Brain microvascular endothelial cell (primary cell): Measurements from ENCODE around the gene CPEB3.

ENCODE experiments used
- DNase-seq: peaks from one replicate; pipeline ENCODE4 v3.0.0-alpha.2; 2020
- H3K27ac ChIP-seq: fragments of 250-450 bp; sonication (Bioruptor Pico); 2 replicates; pipeline ENCODE4 v1.5.1; 2020; ENCODE audit warnings: mild to moderate bottlenecking, moderate library complexity
- H3K27me3 ChIP-seq: fragments of 250-450 bp; sonication (Bioruptor Pico); replicated peaks from 2 replicates; pipeline ENCODE4 v1.5.1; 2020; ENCODE audit warnings: mild to moderate bottlenecking
- H3K36me3 ChIP-seq: fragments of 250-450 bp; sonication (Bioruptor Pico); replicated peaks from 2 replicates; pipeline ENCODE4 v1.5.1; 2020; ENCODE audit warnings: mild to moderate bottlenecking
- H3K4me3 ChIP-seq: 2 replicates; pipeline ENCODE4 v1.5.1; 2011; ENCODE audit warnings: low read depth, mild to moderate bottlenecking, control low read depth, low read length, moderate library complexity
- in situ Hi-C: cut with HindIII; loops from 2 replicates; pipeline ENCODE4 v1.10.0; 2017; ENCODE audit warnings: low sequenced_read_pairs, low pct_ligation_motif_present
- TF ChIP-seq, protein P1 (sequence below): IDR thresholded peaks from 2 replicates; pipeline ENCODE4 v1.5.1; 2011; ENCODE audit warnings: low read depth, mild to moderate bottlenecking, moderate library complexity, low read length, control low read depth, inconsistent platforms; ENCODE audit errors: missing control alignments

CPEB3 gene

GRCh38 chr10:92278996-92279696 is 11.7 kb downstream of the CPEB3 start:
- TF ChIP-seq, protein P1, sequence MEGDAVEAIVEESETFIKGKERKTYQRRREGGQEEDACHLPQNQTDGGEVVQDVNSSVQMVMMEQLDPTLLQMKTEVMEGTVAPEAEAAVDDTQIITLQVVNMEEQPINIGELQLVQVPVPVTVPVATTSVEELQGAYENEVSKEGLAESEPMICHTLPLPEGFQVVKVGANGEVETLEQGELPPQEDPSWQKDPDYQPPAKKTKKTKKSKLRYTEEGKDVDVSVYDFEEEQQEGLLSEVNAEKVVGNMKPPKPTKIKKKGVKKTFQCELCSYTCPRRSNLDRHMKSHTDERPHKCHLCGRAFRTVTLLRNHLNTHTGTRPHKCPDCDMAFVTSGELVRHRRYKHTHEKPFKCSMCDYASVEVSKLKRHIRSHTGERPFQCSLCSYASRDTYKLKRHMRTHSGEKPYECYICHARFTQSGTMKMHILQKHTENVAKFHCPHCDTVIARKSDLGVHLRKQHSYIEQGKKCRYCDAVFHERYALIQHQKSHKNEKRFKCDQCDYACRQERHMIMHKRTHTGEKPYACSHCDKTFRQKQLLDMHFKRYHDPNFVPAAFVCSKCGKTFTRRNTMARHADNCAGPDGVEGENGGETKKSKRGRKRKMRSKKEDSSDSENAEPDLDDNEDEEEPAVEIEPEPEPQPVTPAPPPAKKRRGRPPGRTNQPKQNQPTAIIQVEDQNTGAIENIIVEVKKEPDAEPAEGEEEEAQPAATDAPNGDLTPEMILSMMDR: no peak
- in situ Hi-C loops: no loop called here
- H3K27ac ChIP-seq: no peak overlapping the region

GRCh38 chr10:92274071-92274470 is 16.8 kb downstream of the CPEB3 start:
- no peak for DNase-seq
- no peaks in the 10 kb centered on the region for H3K27me3 ChIP-seq
- in situ Hi-C loops: no loop called here
- TF ChIP-seq, protein P1: no peak
- H3K27ac ChIP-seq: no peak overlapping the region
- no peak overlapping the region for H3K4me3 ChIP-seq
- no peaks in the 10 kb centered on the region for H3K36me3 ChIP-seq

More at GRCh38 chr10:92278996-92279696, 11.7 kb downstream of the CPEB3 start:
- Histone ChIP-seq H3K4me3 (no peak overlapping the region), H3K27me3 (no peaks in the 10 kb centered on the region), H3K36me3 (no peaks in the 10 kb centered on the region)
- DNase-seq: no peak

GRCh38 chr10:92268748-92269147 is 22.1 kb downstream of the CPEB3 start:
- no peak overlapping the region for H3K27ac ChIP-seq
- no peak overlapping the region for H3K4me3 ChIP-seq
- no peaks in the 10 kb centered on the region for H3K36me3 ChIP-seq
- no peak for DNase-seq
- H3K27me3 ChIP-seq: no peaks in the 10 kb centered on the region
- TF ChIP-seq, protein P1: no peak
- in situ Hi-C loops: no loop called here

DNA sequence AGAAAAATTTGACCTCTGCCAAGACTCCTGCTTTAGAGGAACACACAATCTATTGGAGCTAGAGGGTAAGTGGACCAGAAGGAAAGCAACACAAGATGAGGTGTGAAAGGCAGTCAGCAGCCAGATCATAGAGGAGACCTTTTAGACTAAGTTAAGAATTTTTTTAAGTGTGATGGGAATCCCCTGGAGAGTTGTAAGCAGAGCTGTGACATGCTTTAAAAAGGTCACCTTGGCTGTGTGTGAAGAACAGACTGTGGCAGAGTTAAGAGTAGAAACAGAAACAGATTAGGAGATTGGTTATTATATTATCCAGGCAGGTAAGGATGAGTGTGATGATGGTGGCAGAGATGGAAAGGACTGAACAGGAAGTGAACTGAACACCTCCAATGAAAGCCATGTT is 23.5 kb downstream of the CPEB3 start:
- Histone ChIP-seq H3K27me3 (no peaks in the 10 kb centered on the region), H3K36me3 (no peaks in the 10 kb centered on the region), H3K4me3 (no peak overlapping the region), H3K27ac (no peak overlapping the region)
- TF ChIP-seq, protein P1: no peak
- DNase-seq: no peak
- in situ Hi-C loops: no loop called here

DNA sequence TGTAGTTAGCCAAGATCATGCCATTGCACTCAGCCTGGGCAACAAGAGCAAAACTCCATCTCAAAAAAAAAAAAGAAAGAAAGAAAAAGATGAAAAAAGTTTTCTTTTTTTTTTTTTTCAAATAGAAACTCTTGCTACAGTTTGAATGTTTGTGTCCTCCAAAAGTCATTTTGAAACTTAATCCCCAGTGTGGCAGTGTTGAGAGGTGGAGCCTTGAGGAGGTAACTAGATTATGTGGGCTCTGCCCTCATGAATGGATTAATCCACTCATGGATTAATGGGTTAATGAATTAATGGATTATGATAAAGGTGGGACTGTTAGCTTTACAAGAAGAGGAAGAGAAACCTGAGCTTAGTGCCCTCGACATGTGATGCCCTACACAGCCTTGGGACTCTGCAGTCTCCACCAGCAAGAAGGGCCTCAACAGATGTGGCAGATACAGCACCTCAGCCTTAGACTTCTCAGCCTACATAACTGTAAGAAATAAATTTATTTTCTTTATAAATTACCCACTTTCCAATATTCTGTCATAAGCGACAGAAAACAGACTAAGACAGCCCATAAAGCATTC is 25.1 kb downstream of the CPEB3 start:
- no peak overlapping the region for H3K27ac ChIP-seq
- in situ Hi-C loops: no loop called here
- TF ChIP-seq, protein P1: no peak
- H3K27me3 ChIP-seq: no peaks in the 10 kb centered on the region
- H3K4me3 ChIP-seq: no peak overlapping the region
- H3K36me3 ChIP-seq: no peaks in the 10 kb centered on the region
- DNase-seq: no peak
